ENCODE data around the gene ALOXE3. TPM values are rescaled to one million over a fixed set of nuclear protein-coding genes. Genes with fewer than 3 reads are reported as not detected.
A peak's percentile ranks its signal among the peaks of the same experiment; 100 is the strongest.

The ALOXE3 gene
- total RNA-seq, 1 experiment from 2014 or later: not detected

DNA sequence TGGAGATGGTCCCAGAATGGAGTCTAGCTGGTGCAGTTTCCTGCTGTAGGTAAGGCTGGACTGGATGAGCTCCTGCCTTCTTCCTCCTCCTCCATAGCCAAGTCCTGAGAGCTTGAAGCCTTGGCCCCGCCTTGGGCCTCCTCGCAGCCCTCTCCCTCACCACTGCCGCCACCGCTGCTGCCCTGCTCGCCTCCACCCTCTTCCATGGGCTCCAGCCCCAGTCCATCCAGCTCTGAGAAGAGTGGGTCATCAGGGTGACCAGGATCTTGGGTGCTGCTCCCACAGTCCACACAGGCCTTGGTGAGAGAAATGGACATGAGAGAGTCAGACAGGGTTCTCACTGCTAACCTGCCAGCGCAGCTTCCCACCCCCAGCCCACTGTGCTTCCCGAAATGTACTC, 22.7 kb upstream of the ALOXE3 start:
- peaks cover 21% of the 10 kb centered on the region for H3K36me3 Mint-ChIP-seq (ENCODE audit: insufficient read depth, unreplicated experiment)
- H3K27ac Mint-ChIP-seq (ENCODE audit: unreplicated experiment): no peak overlapping the region
- no peaks in the 10 kb centered on the region for H3K27me3 Mint-ChIP-seq (ENCODE audit: unreplicated experiment)
- no peaks in the 10 kb centered on the region for H3K9me3 Mint-ChIP-seq (ENCODE audit: low read depth, unreplicated experiment)
- no peak for DNase-seq
- CTCF ChIA-PET: interaction anchor here (0.9 kb wide), 1 partner anchor 19 kb away, joined by 4 read pairs; no protein-coding TSS in a partner anchor
- intact Hi-C loops (cut with micrococcal nuclease; ENCODE audit: unreplicated experiment): no loop called here
- H3K4me1 Mint-ChIP-seq (ENCODE audit: low read depth, unreplicated experiment): no peaks in the 10 kb centered on the region
- no peak overlapping the region for H3K4me3 Mint-ChIP-seq (ENCODE audit: low read depth, unreplicated experiment)
- TF ChIP-seq, protein P1, sequence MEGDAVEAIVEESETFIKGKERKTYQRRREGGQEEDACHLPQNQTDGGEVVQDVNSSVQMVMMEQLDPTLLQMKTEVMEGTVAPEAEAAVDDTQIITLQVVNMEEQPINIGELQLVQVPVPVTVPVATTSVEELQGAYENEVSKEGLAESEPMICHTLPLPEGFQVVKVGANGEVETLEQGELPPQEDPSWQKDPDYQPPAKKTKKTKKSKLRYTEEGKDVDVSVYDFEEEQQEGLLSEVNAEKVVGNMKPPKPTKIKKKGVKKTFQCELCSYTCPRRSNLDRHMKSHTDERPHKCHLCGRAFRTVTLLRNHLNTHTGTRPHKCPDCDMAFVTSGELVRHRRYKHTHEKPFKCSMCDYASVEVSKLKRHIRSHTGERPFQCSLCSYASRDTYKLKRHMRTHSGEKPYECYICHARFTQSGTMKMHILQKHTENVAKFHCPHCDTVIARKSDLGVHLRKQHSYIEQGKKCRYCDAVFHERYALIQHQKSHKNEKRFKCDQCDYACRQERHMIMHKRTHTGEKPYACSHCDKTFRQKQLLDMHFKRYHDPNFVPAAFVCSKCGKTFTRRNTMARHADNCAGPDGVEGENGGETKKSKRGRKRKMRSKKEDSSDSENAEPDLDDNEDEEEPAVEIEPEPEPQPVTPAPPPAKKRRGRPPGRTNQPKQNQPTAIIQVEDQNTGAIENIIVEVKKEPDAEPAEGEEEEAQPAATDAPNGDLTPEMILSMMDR (IDR thresholded peaks at IDR 0.05; ENCODE audit: unreplicated experiment): no peak
- BruUV-seq (replicated peaks): no TSS peak

DNA sequence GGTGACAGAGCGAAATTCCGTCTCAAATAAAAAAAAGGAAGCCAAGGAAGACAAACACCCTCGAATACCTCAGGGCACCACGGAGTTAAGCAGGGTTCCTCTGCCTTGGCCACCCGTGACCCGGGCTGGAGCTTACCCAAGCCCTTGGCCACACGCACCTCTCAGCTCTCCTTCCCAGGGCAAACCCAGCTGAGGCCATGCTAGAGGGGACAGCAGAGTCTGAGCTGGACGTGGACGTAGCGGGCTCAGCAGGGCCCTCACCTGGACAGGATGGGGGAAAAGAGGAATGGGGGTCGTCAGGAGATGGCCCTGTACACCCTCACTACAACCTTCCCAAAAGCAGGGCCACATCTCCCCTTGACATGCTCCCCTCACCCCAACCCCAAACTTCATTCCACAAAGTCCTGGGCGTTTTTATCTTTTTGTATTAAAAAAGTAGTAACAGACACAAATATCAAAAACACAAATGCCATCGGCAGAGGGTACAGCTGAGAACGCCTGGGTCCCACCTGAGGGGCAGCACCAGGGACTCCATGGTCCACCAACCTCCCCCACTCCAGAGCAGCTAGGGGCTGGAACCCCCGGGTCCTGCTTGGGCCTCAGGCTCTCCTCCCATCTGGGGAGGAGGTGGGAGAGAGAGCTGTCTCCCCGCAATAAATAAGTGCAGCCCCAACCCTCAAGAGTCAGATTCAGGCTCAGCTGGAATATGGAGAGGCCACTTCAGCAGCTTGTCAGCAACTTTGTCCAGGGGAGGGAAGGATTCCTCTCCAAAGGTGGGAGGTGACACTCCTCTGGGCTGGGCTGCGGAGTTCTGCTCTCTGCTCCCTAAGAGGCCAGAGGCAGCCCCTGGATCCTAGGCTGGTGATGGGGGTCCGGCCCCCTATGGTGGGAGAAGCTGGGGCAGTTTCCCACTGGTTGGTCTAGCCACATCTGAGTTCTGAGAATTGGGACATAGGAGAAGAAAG, 22.0 kb upstream of the ALOXE3 start:
- Mint-ChIP-seq H3K4me3 (ENCODE audit: low read depth, unreplicated experiment) (no peak overlapping the region), H3K27ac (ENCODE audit: unreplicated experiment) (no peak overlapping the region), H3K9me3 (ENCODE audit: low read depth, unreplicated experiment) (no peaks in the 10 kb centered on the region), H3K4me1 (ENCODE audit: low read depth, unreplicated experiment) (no peaks in the 10 kb centered on the region), H3K36me3 (ENCODE audit: insufficient read depth, unreplicated experiment) (peaks cover 20% of the 10 kb centered on the region), H3K27me3 (ENCODE audit: unreplicated experiment) (no peaks in the 10 kb centered on the region)
- BruUV-seq (replicated peaks): no TSS peak
- CTCF ChIA-PET: interaction anchor here (0.9 kb wide), 1 partner anchor 18 kb away, joined by 4 read pairs; no protein-coding TSS in a partner anchor
- intact Hi-C loops (cut with micrococcal nuclease; ENCODE audit: unreplicated experiment): no loop called here
- DNase-seq: no peak
- TF ChIP-seq, protein P1 (IDR thresholded peaks at IDR 0.05; ENCODE audit: unreplicated experiment): no peak

DNA sequence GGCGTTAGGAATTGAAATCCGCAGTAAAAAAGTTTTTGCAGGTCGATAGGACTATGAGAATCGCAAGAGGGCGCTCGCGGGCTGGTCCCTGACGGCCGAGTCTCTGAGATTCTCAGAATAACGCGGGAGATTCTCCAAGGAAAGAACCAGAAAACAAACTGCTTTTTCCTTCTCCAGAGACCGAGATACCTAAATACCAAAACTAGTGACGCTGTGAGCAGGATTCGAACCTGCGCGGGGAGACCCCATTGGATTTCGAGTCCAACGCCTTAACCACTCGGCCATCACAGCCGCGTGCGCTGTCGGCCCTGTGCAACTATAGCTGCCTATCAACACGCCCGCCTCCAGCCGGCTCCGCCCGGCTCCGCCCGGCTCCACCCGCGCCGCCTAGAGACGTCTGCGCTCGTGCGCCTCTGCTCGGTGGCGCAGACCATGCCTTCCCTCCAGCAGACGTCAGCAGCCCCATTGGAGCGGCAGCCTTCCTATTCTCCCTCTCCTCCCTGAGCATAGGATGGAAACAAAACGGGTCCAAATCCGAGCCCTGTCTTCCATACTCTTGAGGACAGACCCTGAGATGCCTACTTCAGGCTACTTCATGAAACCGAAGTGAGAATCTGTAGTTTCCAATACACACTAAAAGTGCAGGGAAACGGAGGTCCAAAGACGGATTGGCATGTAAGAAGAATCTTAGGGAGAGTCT, 20.5 kb upstream of the ALOXE3 start:
- intact Hi-C loops (cut with micrococcal nuclease; ENCODE audit: unreplicated experiment): loop anchor here (1.0 to 5.0 kb wide), 3 partner anchors 19 to 83 kb away; no protein-coding TSS in a partner anchor
- TF ChIP-seq, protein P1 (IDR thresholded peaks at IDR 0.05; ENCODE audit: unreplicated experiment): peak; percentile 37
- H3K27ac Mint-ChIP-seq (ENCODE audit: unreplicated experiment): no peak overlapping the region
- no peaks in the 10 kb centered on the region for H3K27me3 Mint-ChIP-seq (ENCODE audit: unreplicated experiment)
- H3K4me1 Mint-ChIP-seq (ENCODE audit: low read depth, unreplicated experiment): no peaks in the 10 kb centered on the region
- no TSS peak for BruUV-seq (replicated peaks)
- no peaks in the 10 kb centered on the region for H3K9me3 Mint-ChIP-seq (ENCODE audit: low read depth, unreplicated experiment)
- peak; percentile 94 for DNase-seq
- H3K4me3 Mint-ChIP-seq (ENCODE audit: low read depth, unreplicated experiment): no peak overlapping the region
- CTCF ChIA-PET: interaction anchor here (0.7 to 1.4 kb wide), 5 partner anchors 18 to 65 kb away, joined by 3 read pairs; partner anchors contain the start of gene ALOXE3
- H3K36me3 Mint-ChIP-seq (ENCODE audit: insufficient read depth, unreplicated experiment): peaks cover 9% of the 10 kb centered on the region

DNA sequence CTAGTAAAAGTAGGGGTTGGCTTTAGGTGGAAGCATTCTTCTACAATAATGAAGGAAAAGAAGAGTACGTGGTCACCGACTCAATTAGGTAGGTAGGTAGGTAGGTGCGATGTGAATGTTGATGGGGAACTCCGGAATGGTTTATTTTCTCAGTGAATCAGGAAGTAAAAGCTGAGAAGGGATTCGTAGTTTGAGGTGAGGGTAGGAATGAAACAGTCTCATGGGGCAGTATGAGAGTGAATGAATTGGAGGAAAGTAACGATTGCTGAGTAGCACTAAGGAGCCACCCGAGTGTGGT, 20.0 kb upstream of the ALOXE3 start:
- H3K27me3 Mint-ChIP-seq (ENCODE audit: unreplicated experiment): no peaks in the 10 kb centered on the region
- intact Hi-C loops (cut with micrococcal nuclease; ENCODE audit: unreplicated experiment): loop anchor here (1.0 to 5.0 kb wide), 3 partner anchors 20 to 84 kb away; no protein-coding TSS in a partner anchor
- peaks cover 7% of the 10 kb centered on the region for H3K36me3 Mint-ChIP-seq (ENCODE audit: insufficient read depth, unreplicated experiment)
- TF ChIP-seq, protein P1 (IDR thresholded peaks at IDR 0.05; ENCODE audit: unreplicated experiment): no peak
- no peak overlapping the region for H3K27ac Mint-ChIP-seq (ENCODE audit: unreplicated experiment)
- DNase-seq: no peak
- CTCF ChIA-PET: interaction anchor here (1.0 to 1.4 kb wide), 3 partner anchors 19 to 65 kb away, joined by 3 to 4 read pairs (median 3); partner anchors contain the start of gene ALOXE3
- H3K4me3 Mint-ChIP-seq (ENCODE audit: low read depth, unreplicated experiment): no peak overlapping the region
- H3K4me1 Mint-ChIP-seq (ENCODE audit: low read depth, unreplicated experiment): no peaks in the 10 kb centered on the region
- no peaks in the 10 kb centered on the region for H3K9me3 Mint-ChIP-seq (ENCODE audit: low read depth, unreplicated experiment)
- BruUV-seq (replicated peaks): no TSS peak
